Motor neuron (in vitro differentiated cells): ENCODE results near the gene LBX2. TPM values are rescaled to one million over a fixed set of nuclear protein-coding genes. Genes with fewer than 3 reads are reported as not detected.
A peak's percentile ranks its signal among the peaks of the same experiment; 100 is the strongest.

Experiments
- ATAC-seq, 8 experiments: fragments of 200-7000 bp; cut with Tn5 transposase; replicated peaks in 6 of 8; 2 replicates each; pipeline ENCODE4 v1.8.0; 2021; ENCODE audit warnings: mild to moderate bottlenecking in 8 of 8, moderate library complexity in 8 of 8
- H3K27ac ChIP-seq, 2 donors: fragments of 250-450 bp; sonication (Bioruptor Pico); 2 replicates each; pipeline ENCODE4 v1.9.0; 2021; ENCODE audit warnings: antibody characterized with exemption in 2 of 2, mild to moderate bottlenecking in 2 of 2, moderate library complexity in 1 of 2
- H3K4me1 ChIP-seq, 2 donors: fragments of 250-450 bp; sonication (Bioruptor Pico); replicated peaks in 1 of 2; 2 replicates each; pipeline ENCODE4 v1.6.1; 2021; ENCODE audit warnings: antibody characterized with exemption in 2 of 2, mild to moderate bottlenecking in 2 of 2, moderate library complexity in 1 of 2
- H3K4me3 ChIP-seq, 5 donors: fragments of 250-450 bp; sonication (Bioruptor Pico); 2 replicates each; pipeline ENCODE4 v1.9.0; 2021; ENCODE audit warnings: antibody characterized with exemption in 5 of 5, mild to moderate bottlenecking in 5 of 5, moderate library complexity in 4 of 5
- WGBS, 10 experiments: fragments of 450-650 bp; shearing (Covaris generic); methylation state at CpG; one replicate each; pipeline ENCODE4 v1.0.0; 2022; 5-methylcytosine and 5-hydroxymethylcytosine counted together
- in situ Hi-C, 9 experiments: fragments of 400-800 bp; cut with MboI; loops; one replicate each; pipeline ENCODE4 v1.15.0; 2021; ENCODE audit warnings: low sequenced_read_pairs in 9 of 9, low pct_unique_long_range_greater_than_20kb in 2 of 9; ENCODE audit not compliant: unreplicated experiment in 9 of 9
- total RNA-seq, 8 experiments: library from RNA; unstranded; fragments of 300-600 nt; gene quantifications; 2 replicates each; pipeline versions ENCODE4 v1.2.3 to v1.2.4, GENCODE V29; 2022

The LBX2 gene
- total RNA-seq, 8 experiments from 2014 or later: 0.36 to 7.7 (median 1.4) TPM

DNA sequence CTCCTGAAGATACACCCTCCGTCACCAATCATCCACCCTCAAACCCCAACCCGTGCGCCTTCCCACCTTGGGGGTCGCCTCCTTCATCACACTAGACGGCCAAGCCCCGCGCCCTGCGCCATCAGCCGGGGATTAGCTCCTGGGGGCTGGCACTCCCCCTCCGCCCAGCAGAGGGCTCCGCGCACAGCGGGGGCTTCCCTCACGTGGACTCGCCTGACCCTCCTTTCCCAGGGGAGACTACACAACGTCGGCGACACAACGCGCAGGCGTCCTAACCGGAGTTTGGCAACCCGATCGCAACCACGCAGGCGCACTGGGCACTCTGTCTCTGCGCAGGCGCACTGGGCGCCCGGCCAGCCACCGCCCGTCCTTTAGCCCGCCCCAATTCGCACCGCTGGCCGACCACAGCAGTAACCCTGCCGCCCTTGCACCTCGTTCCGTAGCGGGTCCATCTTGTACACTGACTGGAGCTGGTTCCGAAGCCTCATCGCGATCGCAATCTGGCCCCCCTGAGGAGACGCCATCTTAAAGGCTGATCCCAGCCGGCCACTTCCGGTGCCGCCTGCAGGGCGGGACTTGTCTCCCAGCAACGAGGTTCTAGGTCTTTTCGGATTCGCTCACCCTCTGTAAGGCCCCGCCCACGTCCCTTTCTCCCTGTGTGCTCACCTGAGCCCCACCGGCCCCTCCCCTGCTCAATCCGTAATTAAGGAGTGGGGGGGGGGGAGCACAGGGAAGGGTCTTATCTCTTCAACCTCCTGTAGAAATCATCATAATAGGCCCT, 7.9 kb upstream of the LBX2 start, which contains the start of gene PCGF1:
TSS of gene PCGF1 (minus strand) at position 551 of the 781 bp plus-strand sequence. CDS start at position 524, 27 bp downstream.
- WGBS, 10 experiments: 0 to 8% (median 0%) methylated on average over 1 to 5 of the region's 56 CpGs; no CpG with 5 or more reads in 3 of the 10 experiments
- peak within 1 kb of the TSS; percentile 99 to 100 for H3K27ac ChIP-seq
- peak; percentile 74 to 91 (median 86) for ATAC-seq
- H3K4me3 ChIP-seq: peak within 1 kb of the TSS; percentile 71 to 92 (median 81)
- in situ Hi-C loops: no loop called here
- H3K4me1 ChIP-seq: peaks cover 16 to 18% of the 10 kb centered on the region in 2 donors

GRCh38 chr2:74505448-74506246, 6.2 kb upstream of the LBX2 start:
- Histone ChIP-seq H3K27ac (no peak overlapping the region), H3K4me1 (peaks cover 16 to 21% of the 10 kb centered on the region in 2 donors), H3K4me3 (no peak overlapping the region)
- ATAC-seq: no peak
- in situ Hi-C loops: no loop called here
- 81 to 100% (median 98%) methylated on average over 1 to 8 of the region's 14 CpGs; no CpG with 5 or more reads in 1 of the 10 experiments for WGBS, 10 experiments

GRCh38 chr2:74504591-74504990, 5.2 kb upstream of the LBX2 start:
- ATAC-seq: no peak
- 50 to 90% (median 88%) methylated on average over 1 to 3 of the region's 3 CpGs; no CpG with 5 or more reads in 4 of the 10 experiments for WGBS, 10 experiments
- in situ Hi-C loops: no loop called here
- Histone ChIP-seq H3K4me3 (no peak overlapping the region), H3K27ac (no peak overlapping the region), H3K4me1 (peaks cover 16 to 23% of the 10 kb centered on the region in 2 donors)

DNA sequence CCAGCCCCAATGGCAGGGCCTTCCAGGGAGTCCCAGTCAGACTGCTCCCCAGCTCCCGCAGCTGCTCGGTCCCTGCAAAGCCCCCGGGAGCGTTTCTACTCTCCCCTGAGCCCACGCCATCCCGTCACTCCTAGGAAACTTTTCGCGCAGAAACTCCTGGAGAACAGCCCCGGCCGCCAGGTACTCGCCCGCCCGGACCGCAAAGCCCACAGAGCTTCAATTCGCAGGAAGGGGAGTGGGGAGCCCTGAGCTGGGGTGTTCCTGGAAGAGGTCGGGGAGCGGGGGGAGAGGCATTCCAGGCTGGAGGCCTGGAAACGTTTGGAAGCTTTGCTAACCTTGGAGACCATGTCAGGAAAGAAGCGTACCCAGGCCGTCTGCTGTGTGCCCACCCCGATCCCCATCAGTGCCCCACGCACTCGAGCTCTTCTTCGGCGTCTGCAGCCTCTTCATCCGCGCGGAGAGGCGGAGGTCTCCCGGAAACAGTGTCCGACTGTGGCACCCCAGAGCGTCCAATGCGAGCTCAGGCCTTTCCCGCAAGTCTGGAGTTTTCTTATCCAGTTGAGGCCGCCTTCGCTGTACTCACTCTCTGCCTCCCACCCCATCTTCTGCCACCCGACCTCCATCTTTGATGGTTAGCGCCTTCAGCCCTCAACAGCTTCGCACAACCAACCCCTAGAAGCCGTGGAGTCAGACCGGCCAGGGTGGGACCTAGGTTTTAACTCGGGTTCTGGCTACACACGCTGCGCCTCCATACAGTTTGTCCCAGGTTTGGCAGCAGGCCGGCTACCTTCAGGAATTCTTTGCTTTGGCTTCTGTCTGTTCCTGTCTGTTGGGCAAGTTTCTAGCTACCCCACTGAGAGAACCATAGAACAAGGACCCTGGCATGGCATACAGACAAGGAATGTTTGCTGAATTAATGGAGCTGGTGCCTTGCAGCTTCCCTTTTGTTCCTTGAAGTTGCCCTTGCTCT, 4.4 kb upstream of the LBX2 start:
- WGBS, 10 experiments: 23 to 93% (median 40%) methylated on average over 2 to 8 of the region's 45 CpGs; no CpG with 5 or more reads in 3 of the 10 experiments
- no peak for ATAC-seq
- in situ Hi-C loops: no loop called here
- Histone ChIP-seq H3K4me3 (peak overlapping the region in 3 of 5 donors; percentile 33 to 41 (median 34)), H3K4me1 (peaks cover 16 to 29% of the 10 kb centered on the region in 2 donors), H3K27ac (peak overlapping the region in 1 of 2 donors; percentile 15)

GRCh38 chr2:74502720-74503505, 3.5 kb upstream of the LBX2 start:
- WGBS, 10 experiments: 0 to 6% (median 3%) methylated on average over 4 to 14 of the region's 67 CpGs; no CpG with 5 or more reads in 5 of the 10 experiments
- peak; percentile 14 to 56 (median 46) for ATAC-seq
- Histone ChIP-seq H3K4me1 (peaks cover 15 to 38% of the 10 kb centered on the region in 2 donors), H3K27ac (peak overlapping the region in 1 of 2 donors; percentile 46), H3K4me3 (peak overlapping the region in 4 of 5 donors; percentile 3 to 41 (median 34))
- in situ Hi-C loops: no loop called here

DNA sequence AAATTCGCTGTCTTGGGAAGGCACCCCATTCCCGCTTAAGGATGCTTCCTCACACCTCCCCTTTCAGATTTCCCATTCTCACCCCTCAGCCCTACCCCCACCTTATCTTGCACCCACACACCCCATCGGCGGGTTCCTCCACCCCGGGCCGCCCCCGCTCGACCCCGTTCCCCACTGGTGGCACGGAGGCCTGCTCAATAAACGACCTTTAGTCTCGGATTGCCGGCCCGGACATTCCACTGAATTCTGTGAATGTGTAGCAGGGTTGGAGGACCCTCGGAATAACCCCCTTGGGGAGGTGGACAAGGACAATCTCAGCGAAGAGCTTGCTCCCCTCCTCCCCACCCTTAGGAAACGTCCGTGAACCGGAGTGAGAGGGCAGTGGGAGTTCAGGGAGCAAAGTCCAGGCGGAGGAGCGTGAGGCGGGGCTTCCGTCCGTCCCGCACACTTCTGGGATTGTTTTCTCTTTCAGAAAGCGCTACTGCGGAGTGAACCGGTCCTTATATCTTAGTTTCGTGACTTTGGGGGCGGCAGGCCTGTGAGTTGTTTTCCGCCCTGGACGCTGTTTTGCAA, 2.8 kb upstream of the LBX2 start:
- 4 to 100% methylated on average over 2 to 11 of the region's 32 CpGs; no CpG with 5 or more reads in 8 of the 10 experiments for WGBS, 10 experiments
- Histone ChIP-seq H3K4me3 (peak overlapping the region in 3 of 5 donors; percentile 33 to 41 (median 34)), H3K27ac (no peak overlapping the region), H3K4me1 (peaks cover 18 to 41% of the 10 kb centered on the region in 2 donors)
- no peak for ATAC-seq
- in situ Hi-C loops: no loop called here

DNA sequence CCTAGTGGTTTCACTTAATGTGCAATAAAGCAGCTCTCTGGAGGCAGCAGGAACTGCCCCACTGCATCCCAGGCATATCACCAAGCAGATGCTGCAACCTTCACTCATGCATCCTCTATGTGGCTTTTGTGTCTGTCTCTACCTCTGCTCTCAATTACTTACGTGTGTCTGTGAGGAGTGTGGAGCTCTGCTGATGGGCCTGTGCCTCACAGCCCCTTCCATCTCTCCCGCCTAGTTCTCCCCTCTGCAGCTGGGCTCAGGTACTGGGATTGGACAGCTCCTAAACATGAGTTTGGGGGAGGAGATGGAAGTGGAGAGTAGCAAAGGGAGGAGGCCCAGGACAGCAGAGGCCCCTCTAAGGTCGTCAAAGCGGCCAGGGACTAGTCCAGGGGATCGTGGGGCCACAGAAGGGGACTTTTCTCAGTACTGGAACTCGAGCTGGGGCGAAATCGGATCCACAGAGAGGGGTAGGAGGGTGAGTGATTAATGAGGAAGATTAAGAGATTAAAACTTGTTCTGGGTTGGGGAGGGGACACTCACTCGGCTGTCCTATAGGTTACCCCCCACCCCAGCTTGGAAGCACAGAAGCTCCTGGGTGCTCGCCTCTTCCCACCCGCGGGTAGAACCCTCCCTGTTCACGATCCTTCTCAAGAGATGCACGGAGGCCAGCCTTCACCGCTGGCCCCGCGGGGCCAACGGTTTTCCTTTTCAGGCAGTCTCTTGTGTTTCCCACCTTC, 2.1 kb upstream of the LBX2 start:
- in situ Hi-C loops: no loop called here
- peaks cover 15 to 38% of the 10 kb centered on the region in 2 donors for H3K4me1 ChIP-seq

GRCh38 chr2:74500578-74500946, 1.2 kb upstream of the LBX2 start:
- Histone ChIP-seq H3K4me3 (no peak overlapping the region), H3K27ac (no peak overlapping the region), H3K4me1 (peaks cover 9 to 32% of the 10 kb centered on the region in 2 donors)
- in situ Hi-C loops: no loop called here
- no peak for ATAC-seq

More for the DNA sequence above, 2.1 kb upstream of the LBX2 start:
- ATAC-seq: no peak
- no peak overlapping the region for H3K4me3 ChIP-seq
- no peak overlapping the region for H3K27ac ChIP-seq
- WGBS, 10 experiments: 26 to 100% (median 45%) methylated on average over 2 to 10 of the region's 18 CpGs; no CpG with 5 or more reads in 3 of the 10 experiments

- Histone ChIP-seq H3K4me3 (no peak overlapping the region), H3K4me1 (peaks cover 9 to 32% of the 10 kb centered on the region in 2 donors), H3K27ac (no peak overlapping the region)
- 0 to 65% (median 45%) methylated on average over 1 to 8 of the region's 15 CpGs; no CpG with 5 or more reads in 2 of the 10 experiments for WGBS, 10 experiments
- in situ Hi-C loops: loop anchor here in 3 of 9 experiments (25.0 kb wide), 1 partner anchor 87 kb away; no protein-coding TSS in a partner anchor
- ATAC-seq: no peak
Measured at GRCh38 chr2:74499940-74500577, 656 bp upstream of the LBX2 start.

DNA sequence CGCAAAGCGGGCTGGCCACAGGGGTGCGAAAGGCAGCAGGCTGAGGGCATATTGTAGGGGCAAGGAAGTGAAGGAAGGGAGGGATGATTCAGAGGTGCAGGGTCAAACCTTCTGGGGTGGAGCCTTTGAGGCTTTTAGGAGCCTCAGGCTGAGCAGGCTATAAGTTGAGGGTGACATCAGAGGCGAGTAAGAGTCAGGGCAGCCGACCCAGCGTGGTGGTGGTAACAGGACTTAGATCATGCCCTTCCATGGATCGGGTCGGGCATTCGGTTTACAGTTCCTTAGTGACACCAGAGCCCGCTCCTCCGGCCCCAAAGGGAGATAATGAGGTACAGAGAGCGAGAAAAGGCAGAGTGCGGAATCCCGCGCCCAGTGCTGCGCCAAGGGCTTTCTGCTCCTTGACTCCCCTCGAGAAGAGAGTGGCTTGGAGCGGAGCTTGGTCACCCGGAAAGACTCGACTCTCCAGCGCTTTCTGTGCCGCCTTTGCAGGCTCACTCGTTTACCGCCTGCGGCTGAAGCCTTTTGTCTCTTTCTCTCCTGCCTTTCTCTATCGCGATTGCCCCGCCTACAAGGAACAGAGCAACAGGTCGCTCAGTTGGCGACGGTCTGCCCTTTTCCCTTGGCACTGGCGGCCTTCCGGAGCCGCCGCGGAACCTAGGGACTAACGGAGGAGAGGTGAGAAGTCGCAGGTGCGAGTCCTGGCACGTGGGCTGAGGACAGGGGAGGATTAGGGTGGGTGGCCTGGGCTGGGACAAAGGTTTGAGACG, 720 bp downstream of the LBX2 start:
- peak overlapping the region in 3 of 5 donors; percentile 6 to 24 (median 17) for H3K4me3 ChIP-seq
- in situ Hi-C loops: loop anchor here in 3 of 9 experiments (25.0 kb wide), 1 partner anchor 89 kb away; no protein-coding TSS in a partner anchor
- H3K27ac ChIP-seq: no peak overlapping the region
- peaks cover 9 to 32% of the 10 kb centered on the region in 2 donors for H3K4me1 ChIP-seq
- ATAC-seq: peak in 6 of 8 experiments; percentile 3 to 19 (median 8)
- 0 to 2% (median 0%) methylated on average over 1 to 8 of the region's 41 CpGs; no CpG with 5 or more reads in 5 of the 10 experiments for WGBS, 10 experiments
